GM19239 (cell line): ENCODE results near the gene ADGRE3.
"Not testable (repeated sequence)": the region's sequence is repeated elsewhere in the genome, so short reads cannot be mapped to it uniquely, and the experiment has no call there.

Experiments used
- DNase-seq: peaks from one replicate; pipeline ENCODE4 v3.0.0; 2011; ENCODE audit warnings: low spot score; ENCODE audit not compliant: insufficient read length
- FAIRE-seq: peaks from 2 replicates; lab custom pipeline; 2011; peaks lifted over from hg19 to GRCh38; lab: Jason Lieb, UNC

Gene ADGRE3

DNA sequence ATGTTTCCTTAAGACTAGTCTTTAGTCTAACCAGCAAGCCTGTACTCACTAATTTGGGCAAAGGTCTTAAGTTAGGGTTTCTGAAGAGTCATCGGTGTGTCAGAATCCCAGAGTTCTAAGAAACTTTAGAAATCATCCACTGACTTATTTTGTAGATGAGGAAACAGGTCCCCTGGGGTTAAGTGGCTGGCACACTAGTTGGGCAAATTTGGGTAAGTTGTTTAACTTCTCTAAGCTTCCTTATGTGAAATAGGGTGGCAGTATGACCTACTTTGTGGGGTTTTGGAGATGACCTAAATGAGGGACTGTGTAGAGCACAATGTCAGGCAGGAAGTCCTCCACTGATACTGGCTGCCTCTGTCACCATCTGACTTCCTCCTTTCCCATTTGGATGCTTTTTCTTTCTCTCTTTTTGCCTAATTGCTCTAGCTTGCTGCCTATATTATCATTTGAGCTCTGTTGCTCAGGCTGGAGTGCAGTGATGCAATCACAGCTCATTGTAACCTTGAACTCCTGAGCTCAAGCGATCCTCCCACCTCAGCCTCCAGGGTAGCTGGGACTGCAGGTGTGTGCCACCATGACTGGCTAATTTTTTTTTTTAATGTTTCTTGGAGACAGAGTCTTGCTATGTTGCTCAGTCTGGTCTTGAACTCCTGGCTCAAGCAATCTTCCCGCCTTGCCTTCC, 2.3 kb downstream of the ADGRE3 start:
- no peak for DNase-seq
- no peak for FAIRE-seq

DNA sequence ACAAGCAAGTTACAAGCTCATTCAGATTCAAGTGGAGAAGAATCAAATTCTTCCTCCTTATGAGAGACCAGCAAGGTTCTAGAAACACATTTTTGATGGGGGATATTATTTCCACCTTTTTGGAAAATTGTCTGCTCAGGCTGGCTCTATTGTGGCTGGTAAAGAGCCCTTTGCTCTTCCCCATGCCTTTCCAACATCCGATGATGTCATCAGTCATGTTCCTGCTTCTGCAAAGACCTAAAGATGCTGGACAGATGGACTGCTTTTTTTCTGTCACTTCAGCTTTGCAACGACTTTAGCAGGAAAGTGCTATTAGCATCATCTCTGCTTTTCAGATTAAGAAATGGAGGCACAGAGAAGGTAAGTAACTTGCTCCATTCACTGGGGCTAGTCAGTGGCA, 4.2 kb downstream of the ADGRE3 start:
- no peak for FAIRE-seq
- no peak for DNase-seq

GRCh38 chr19:14669940-14670339, 4.7 kb downstream of the ADGRE3 start:
- FAIRE-seq, result no peak

DNA sequence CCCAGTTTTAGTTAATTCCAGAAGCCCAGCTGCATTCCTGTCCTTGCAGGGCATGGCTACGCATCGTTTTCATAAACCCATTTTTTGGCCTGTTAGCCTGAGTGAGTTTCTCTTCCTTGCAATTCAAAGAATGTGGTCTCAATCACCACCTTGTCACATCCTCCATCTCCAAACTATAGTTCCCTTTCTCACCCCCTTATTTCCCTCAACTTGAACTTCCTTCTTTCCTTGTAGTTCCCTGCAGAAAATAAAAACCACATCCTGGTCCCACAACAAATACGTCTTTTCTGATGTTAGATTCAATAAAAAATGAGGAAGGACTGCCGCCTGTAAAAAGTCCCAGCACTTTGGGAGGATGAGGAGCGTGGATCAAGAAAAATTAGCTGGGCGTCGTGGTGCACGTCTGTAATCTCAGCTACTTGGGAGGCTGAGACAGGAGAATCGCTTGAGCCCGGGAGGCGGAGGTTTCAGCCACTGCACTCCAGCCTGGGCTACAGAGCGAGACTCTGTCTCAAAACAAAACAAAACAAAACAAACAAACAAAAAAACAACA, 13.2 kb downstream of the ADGRE3 start:
- DNase-seq, result no peak
- no peak for FAIRE-seq

More at GRCh38 chr19:14669940-14670339, 4.7 kb downstream of the ADGRE3 start:
- no peak for DNase-seq

GRCh38 chr19:14659874-14660489, 14.7 kb downstream of the ADGRE3 start:
- FAIRE-seq (no peak), DNase-seq (no peak)

- DNase-seq, result no peak
Observed at GRCh38 chr19:14655726-14656125, 18.9 kb downstream of the ADGRE3 start.

DNA sequence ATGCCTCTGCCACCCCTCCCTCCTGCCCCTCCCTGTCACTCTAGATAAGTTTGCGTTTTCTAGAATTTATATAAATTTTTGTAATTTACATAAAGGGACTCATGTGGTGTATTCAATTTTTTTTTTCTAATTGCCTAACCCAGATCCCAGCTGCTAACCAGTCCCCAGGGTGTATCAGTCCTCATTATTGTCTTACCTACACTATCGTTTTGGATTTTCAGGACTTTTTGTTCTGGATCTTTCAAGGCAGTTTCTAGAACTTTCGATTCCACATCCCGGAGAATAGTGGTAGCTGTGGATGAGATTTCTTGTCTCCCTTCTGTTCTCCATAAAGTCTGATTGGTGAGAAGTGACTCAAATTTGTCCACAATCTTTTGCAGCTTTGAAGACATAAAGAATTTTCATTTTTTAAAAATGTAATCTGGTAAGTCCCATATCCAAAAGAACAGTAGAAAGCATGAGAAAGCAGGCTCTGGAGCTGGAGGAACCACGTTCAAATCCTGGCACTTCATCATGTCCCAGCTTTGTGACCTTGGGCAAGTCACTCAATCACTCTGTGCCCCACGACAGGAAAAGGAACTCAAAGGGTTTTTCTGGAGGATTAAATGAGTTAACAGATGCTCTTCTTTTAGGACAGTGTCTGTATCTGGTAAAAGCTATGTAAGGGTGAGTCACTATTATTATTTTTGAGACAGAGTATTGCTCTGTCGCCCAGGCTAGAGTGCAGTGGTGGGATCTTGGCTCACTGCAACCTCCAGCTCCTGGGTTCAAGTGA, 19.7 kb downstream of the ADGRE3 start:
- FAIRE-seq, result no peak
- no peak for DNase-seq

More at GRCh38 chr19:14655726-14656125, 18.9 kb downstream of the ADGRE3 start:
- no peak for FAIRE-seq

- FAIRE-seq, result no peak
- no peak for DNase-seq
Observed at GRCh38 chr19:14650161-14650560, 24.5 kb downstream of the ADGRE3 start.

DNA sequence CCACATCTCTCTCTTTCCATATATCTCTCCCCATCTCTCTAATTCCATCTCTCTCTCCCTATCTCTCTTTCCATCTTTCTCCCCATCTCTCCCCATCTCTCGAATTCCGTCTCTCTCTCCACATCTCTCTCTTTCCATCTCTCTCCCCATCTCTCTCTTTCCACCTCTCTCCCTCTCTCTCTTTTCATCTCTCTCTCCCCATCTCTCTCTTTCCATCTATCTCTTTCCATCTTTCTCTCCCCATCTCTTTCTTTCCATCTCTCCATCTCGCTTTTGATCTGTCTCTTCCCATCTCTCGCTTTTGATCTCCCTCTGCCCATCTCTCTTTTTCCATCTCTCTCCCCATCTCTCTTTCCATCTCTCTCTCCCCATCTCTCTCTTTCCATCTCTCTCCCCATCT, 25.6 kb downstream of the ADGRE3 start:
- FAIRE-seq, result no peak
- DNase-seq, result no peak

DNA sequence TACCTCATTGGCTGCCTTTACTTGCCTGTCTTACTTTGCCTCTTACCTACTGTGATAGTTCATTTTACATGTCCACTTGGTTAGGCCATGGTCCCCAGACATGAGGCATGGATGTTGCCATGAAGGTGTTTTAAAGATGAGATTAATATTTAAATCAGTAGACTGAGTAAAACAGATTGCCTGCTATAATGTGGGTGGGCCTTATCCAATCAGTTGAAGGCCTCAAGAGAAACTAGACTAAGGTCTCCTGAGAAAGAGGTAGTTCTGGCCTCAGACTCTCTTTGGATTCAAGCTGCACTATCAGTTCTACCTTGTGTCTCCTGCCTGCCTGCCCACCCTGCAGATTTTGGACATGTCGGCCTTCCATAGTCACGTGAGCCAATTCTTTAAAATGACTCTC, 26.1 kb downstream of the ADGRE3 start:
- no peak for DNase-seq
- FAIRE-seq, result no peak

DNA sequence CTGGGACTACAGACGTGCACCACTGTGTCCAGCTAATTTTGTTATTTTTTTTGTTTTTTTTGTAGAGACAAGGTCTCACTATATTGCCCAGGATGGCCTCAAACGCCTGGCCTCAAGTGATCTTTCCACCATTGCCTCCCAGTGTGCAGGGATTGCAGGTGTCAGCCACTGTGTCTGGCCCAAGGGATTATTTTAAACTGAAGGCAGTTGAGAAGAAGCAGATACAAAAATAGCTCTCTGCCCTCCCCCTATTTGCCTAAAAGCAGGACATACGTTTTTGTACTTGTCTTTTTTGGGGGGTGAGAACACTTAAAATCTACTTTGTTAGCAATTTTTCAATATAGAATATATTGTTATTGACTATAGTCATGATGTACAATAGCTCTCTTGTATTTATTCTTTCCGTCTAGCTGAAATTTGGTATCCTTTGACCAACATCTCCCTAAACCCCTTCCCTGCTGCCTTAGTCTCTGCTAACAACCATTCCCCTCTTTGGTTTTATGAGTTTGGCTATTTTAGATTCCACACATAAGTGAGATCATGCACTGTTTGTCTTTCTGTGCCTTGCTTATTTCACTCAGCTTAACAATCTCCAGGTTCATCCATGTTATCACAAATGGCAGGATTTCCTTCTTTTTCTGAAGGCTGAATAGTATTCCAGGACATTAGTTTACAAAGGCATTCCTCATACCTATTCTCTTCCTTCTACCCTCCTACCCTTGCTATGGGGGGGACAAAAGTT, 34.9 kb downstream of the ADGRE3 start:
- no peak for FAIRE-seq
- DNase-seq, result no peak

GRCh38 chr19:14632286-14632685, 42.4 kb downstream of the ADGRE3 start:
- FAIRE-seq, result peak; percentile 78

GRCh38 chr19:14629557-14629956, 45.1 kb downstream of the ADGRE3 start:
- FAIRE-seq (no peak), DNase-seq (no peak)

More at GRCh38 chr19:14632286-14632685, 42.4 kb downstream of the ADGRE3 start:
- peak; percentile 24 for DNase-seq

DNA sequence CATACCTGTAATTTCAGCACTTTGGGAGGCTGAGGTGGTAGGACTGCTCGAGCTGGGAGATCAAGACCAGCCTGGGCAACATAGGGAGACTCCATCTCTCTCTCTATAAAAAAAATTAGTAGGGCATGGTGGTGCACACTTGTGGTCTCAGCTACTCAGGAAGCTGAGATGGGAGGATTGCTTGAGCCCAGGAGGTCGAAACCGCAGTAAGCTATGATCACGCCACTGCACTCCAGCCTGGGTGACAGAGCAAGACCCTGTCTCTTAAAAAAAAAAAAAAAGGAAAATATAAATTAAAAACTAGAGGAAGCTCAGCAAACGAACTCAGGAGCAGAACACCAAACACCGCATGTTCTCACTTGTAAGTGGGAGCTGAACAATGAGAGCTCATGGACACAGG, 50.2 kb downstream of the ADGRE3 start:
- not testable (repeated sequence) for FAIRE-seq, DNase-seq

DNA sequence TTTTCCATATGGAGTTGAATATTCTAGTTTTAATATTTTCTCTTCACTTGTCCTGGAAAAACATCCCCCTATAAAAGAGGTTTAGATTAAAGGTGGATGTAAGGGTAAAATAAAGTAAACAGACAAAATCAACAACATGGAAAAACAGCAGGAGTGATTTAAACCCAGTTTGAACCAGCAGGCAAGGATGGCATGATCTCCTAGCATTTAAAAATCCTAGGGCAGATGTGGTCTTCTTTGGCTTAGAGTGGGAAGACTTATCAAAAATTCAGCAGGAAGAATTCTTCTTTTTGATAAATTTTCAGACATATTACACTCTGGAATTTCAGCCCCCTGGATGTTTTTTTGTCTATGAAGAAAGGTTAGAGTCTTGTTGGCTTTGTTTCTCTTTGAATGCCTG, 55.2 kb downstream of the ADGRE3 start:
- FAIRE-seq, result no peak
- DNase-seq, result no peak

DNA sequence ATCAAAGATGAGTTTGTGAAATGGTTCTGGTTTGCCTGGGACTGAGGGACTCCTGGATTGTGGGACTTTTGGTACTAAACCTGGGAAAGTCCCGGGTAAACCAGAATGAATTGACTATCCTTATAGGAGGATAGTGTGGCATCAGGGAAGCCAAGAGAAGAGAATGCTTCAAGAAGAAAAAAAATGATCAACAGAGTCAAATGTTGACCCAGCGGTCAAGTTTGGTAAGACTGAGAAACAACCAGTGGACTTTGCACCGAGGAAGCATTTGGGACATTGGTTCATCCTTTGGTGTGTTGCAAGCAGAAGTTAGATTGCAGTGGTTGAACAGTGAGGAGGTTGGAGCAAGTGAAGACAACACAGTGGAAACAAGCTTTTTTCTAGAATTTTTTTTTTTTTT, 58.2 kb downstream of the ADGRE3 start:
- no peak for FAIRE-seq
- no peak for DNase-seq

- FAIRE-seq, result no peak
- DNase-seq, result no peak
Observed at GRCh38 chr19:14615623-14616022, 59.0 kb downstream of the ADGRE3 start.

- FAIRE-seq, result no peak
Observed at GRCh38 chr19:14614099-14614412, 60.6 kb downstream of the ADGRE3 start.

DNA sequence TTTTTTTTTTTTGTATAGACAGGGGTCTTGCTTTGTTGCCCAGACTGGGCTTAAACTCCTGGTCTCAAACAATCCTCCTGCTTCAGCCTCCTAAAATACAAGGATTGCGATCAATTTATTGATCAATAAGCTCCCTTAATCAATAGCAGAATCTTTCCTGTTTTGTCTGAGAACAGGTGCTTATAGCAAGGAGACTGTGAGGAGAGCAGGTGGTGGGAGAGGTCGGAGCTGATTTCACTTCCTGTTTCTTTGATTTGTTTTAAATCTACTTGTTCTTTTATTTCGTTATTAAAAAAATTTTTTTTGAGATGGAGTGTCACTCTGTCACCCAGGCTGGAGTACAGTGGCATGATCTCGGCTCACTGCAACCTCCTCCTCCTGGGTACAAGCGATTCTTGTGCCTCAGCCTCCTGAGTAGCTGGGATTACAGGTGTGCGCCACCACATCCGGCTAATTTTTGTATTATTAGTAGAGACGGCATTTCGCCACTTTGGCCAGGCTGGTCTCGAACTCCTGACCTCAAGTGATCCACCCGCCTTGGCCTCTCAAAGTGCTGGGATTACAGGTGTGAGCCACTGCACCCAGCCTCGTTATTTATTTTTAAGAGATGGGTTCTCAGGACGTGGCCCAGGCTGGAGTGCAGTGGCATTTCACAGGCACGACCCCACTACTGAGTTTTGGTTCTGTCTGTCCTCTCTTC, 61.1 kb downstream of the ADGRE3 start:
- FAIRE-seq, DNase-seq: not testable (repeated sequence)

More at GRCh38 chr19:14614099-14614412, 60.6 kb downstream of the ADGRE3 start:
- no peak for DNase-seq

DNA sequence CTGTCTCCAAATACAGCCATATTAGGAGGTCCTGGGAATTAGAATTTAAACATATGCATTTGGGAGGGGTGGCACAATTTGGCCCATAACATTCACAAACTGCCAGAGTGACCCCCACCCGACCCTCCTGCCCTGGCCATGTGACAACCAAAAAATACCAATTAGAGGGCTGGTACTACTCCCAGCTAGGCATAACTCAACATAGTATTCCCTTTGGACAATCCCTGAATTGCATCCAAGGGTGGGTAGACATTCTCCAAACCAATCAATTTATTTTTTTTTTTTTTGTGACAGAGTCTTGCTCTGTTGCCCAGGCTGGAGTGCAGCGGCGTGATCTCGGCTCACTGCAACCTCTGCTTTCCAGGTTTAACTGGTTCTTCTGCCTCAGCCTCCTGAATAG, 62.0 kb downstream of the ADGRE3 start:
- FAIRE-seq, result no peak

More for the DNA sequence above, 62.0 kb downstream of the ADGRE3 start:
- DNase-seq, result no peak
